ENCODE measurements around the gene IGFBP5.

Gene IGFBP5

DNA sequence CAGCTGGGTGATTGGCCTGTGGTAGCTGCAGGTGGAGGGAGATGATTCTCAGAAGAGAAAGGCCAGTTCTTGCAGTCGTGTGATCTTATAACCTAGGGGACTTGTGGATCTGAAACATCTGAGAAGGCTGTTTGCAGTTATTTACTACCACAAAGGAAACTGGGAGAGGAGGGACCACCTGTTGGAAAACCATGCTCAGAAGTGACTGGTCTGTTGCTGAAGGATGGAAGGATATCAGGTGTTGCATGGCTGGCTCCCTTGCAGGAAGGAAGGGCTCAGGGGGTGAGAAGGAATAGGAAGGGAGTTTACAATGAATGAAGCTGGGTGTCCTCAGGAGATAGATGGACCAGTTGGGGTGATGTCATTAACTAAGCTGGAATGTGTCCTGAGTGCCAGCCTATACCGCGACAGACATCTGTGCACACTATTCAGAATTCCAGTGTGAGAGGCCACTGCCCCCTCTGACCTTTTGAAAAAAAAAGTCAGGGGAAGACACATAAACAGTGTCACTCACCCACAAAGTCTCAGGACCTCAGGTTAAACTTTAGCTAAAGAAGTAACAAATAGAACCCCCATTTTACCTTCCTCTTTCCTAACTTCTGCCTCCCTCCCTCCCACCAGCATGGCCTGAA is 44.6 kb downstream of the IGFBP5 start:
- DNase-seq = no peak
- Histone ChIP-seq H3K36me3 (ENCODE audit: control insufficient read depth, insufficient read depth, low read length) (no peaks in the 10 kb centered on the region), H3K27ac (ENCODE audit: insufficient read depth, low read length, poor library complexity, severe bottlenecking) (no peak overlapping the region), H3K9me3 (ENCODE audit: control insufficient read depth, low read length) (no peaks in the 10 kb centered on the region), H3K27me3 (replicated peaks; ENCODE audit: control insufficient read depth, insufficient read depth, low read length, poor library complexity, severe bottlenecking) (no peaks in the 10 kb centered on the region), H3K4me1 (ENCODE audit: control insufficient read depth, insufficient read depth, low read length, poor library complexity, severe bottlenecking) (no peaks in the 10 kb centered on the region), H3K4me3 (ENCODE audit: insufficient read depth, low read depth, low read length, poor library complexity, severe bottlenecking) (no peak overlapping the region)

- Histone ChIP-seq H3K4me1 (ENCODE audit: control insufficient read depth, insufficient read depth, low read length, poor library complexity, severe bottlenecking) (no peaks in the 10 kb centered on the region), H3K36me3 (ENCODE audit: control insufficient read depth, insufficient read depth, low read length) (no peaks in the 10 kb centered on the region), H3K27me3 (replicated peaks; ENCODE audit: control insufficient read depth, insufficient read depth, low read length, poor library complexity, severe bottlenecking) (no peaks in the 10 kb centered on the region), H3K27ac (ENCODE audit: insufficient read depth, low read length, poor library complexity, severe bottlenecking) (no peak overlapping the region), H3K4me3 (ENCODE audit: insufficient read depth, low read depth, low read length, poor library complexity, severe bottlenecking) (no peak overlapping the region), H3K9me3 (ENCODE audit: control insufficient read depth, low read length) (no peaks in the 10 kb centered on the region)
- DNase-seq = no peak
Observed at GRCh38 chr2:216649574-216649973, 45.8 kb downstream of the IGFBP5 start.

GRCh38 chr2:216648105-216648504 is 47.2 kb downstream of the IGFBP5 start:
- no peak overlapping the region for H3K27ac ChIP-seq (ENCODE audit: insufficient read depth, low read length, poor library complexity, severe bottlenecking)

GRCh38 chr2:216646116-216646515 is 49.2 kb downstream of the IGFBP5 start:
- Histone ChIP-seq H3K4me1 (ENCODE audit: control insufficient read depth, insufficient read depth, low read length, poor library complexity, severe bottlenecking) (no peaks in the 10 kb centered on the region), H3K36me3 (ENCODE audit: control insufficient read depth, insufficient read depth, low read length) (no peaks in the 10 kb centered on the region), H3K27ac (ENCODE audit: insufficient read depth, low read length, poor library complexity, severe bottlenecking) (no peak overlapping the region), H3K9me3 (ENCODE audit: control insufficient read depth, low read length) (no peaks in the 10 kb centered on the region), H3K27me3 (replicated peaks; ENCODE audit: control insufficient read depth, insufficient read depth, low read length, poor library complexity, severe bottlenecking) (no peaks in the 10 kb centered on the region), H3K4me3 (ENCODE audit: insufficient read depth, low read depth, low read length, poor library complexity, severe bottlenecking) (no peak overlapping the region)
- no peak for DNase-seq

More at GRCh38 chr2:216648105-216648504, 47.2 kb downstream of the IGFBP5 start:
- no peak for DNase-seq
- Histone ChIP-seq H3K36me3 (ENCODE audit: control insufficient read depth, insufficient read depth, low read length) (no peaks in the 10 kb centered on the region), H3K27me3 (replicated peaks; ENCODE audit: control insufficient read depth, insufficient read depth, low read length, poor library complexity, severe bottlenecking) (no peaks in the 10 kb centered on the region), H3K4me3 (ENCODE audit: insufficient read depth, low read depth, low read length, poor library complexity, severe bottlenecking) (no peak overlapping the region), H3K4me1 (ENCODE audit: control insufficient read depth, insufficient read depth, low read length, poor library complexity, severe bottlenecking) (no peaks in the 10 kb centered on the region), H3K9me3 (ENCODE audit: control insufficient read depth, low read length) (no peaks in the 10 kb centered on the region)

GRCh38 chr2:216645636-216645950 is 49.8 kb downstream of the IGFBP5 start:
- Histone ChIP-seq H3K4me1 (ENCODE audit: control insufficient read depth, insufficient read depth, low read length, poor library complexity, severe bottlenecking) (no peaks in the 10 kb centered on the region), H3K27me3 (replicated peaks; ENCODE audit: control insufficient read depth, insufficient read depth, low read length, poor library complexity, severe bottlenecking) (no peaks in the 10 kb centered on the region), H3K4me3 (ENCODE audit: insufficient read depth, low read depth, low read length, poor library complexity, severe bottlenecking) (no peak overlapping the region), H3K27ac (ENCODE audit: insufficient read depth, low read length, poor library complexity, severe bottlenecking) (no peak overlapping the region), H3K9me3 (ENCODE audit: control insufficient read depth, low read length) (no peaks in the 10 kb centered on the region), H3K36me3 (ENCODE audit: control insufficient read depth, insufficient read depth, low read length) (no peaks in the 10 kb centered on the region)
- DNase-seq = no peak

DNA sequence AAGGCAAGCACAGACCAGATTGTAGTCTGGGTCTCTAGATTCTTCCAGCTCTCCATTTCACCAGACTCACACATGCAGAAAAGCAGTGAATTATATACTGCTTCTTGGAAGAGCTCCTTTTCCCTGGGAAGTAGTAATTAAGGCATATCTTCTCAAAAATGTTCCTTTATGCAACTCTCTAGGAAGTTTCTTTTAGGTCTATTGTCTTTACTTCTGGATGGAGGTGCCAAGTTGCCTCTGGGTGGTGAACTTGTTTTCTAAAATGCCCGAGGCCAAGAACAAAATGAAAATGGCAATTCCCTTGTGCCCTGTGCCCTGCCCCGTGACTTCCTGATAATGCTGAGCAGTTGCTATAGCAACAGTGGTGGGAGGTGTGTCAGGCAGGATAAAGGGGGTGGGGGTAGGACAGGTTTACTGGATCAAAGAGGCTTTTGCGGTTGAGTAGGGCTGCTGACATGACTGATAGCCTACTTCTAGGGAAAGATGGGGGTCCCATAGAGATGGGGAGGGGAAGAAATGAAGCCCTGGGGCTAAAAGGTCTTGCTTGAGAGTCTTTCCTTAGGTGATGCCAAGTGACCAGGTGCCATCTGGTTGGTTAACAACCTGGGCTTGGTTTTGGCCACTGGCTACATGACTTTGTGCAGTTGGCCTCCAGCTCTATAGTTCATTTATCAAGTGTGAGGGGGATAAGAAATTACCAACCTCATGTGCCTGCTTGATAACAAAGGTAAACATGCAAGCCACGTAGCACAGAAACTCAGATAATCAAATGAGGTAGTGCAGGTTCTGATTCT is 50.3 kb downstream of the IGFBP5 start:
- H3K4me1 ChIP-seq (ENCODE audit: control insufficient read depth, insufficient read depth, low read length, poor library complexity, severe bottlenecking) = no peaks in the 10 kb centered on the region
- no peaks in the 10 kb centered on the region for H3K9me3 ChIP-seq (ENCODE audit: control insufficient read depth, low read length)
- no peak for DNase-seq
- H3K36me3 ChIP-seq (ENCODE audit: control insufficient read depth, insufficient read depth, low read length) = no peaks in the 10 kb centered on the region
- no peak overlapping the region for H3K27ac ChIP-seq (ENCODE audit: insufficient read depth, low read length, poor library complexity, severe bottlenecking)
- H3K4me3 ChIP-seq (ENCODE audit: insufficient read depth, low read depth, low read length, poor library complexity, severe bottlenecking) = no peak overlapping the region
- no peaks in the 10 kb centered on the region for H3K27me3 ChIP-seq (replicated peaks; ENCODE audit: control insufficient read depth, insufficient read depth, low read length, poor library complexity, severe bottlenecking)

DNA sequence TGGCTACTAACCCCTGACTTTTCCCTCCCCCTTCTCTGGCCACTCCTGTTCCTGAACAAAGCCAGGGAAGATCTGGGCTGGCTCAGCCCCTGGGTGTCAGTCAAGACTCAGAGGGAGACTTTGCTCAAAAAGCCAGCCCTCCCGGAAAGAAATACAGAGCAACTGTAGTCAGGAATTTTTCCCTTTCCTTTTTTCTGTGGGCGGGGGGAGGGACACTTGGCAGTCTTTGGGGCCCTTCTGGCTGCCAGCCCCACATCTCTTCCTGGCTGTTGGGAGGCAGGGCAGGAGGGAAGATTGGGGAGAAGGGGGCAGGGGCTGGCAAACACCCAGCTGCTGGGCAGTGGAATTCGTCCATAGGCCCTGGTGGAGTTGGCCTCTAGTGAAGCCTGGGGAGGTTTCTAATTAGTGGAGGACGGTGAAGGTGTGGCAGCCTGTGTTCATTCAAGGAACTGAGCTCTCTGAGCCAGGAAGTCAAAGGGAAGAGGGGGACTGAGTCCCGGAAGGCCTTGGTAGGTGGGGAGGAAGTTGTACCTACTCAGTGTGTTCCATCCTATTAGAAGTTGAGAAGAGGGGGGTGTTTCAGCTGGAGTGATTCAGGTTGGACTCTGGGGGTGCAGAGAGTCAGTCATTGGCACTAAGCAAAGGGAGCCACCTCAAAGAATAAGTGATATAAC is 51.2 kb downstream of the IGFBP5 start:
- no peaks in the 10 kb centered on the region for H3K36me3 ChIP-seq (ENCODE audit: control insufficient read depth, insufficient read depth, low read length)
- H3K4me1 ChIP-seq (ENCODE audit: control insufficient read depth, insufficient read depth, low read length, poor library complexity, severe bottlenecking) = no peaks in the 10 kb centered on the region
- no peak for DNase-seq
- no peaks in the 10 kb centered on the region for H3K9me3 ChIP-seq (ENCODE audit: control insufficient read depth, low read length)
- H3K27me3 ChIP-seq (replicated peaks; ENCODE audit: control insufficient read depth, insufficient read depth, low read length, poor library complexity, severe bottlenecking) = no peaks in the 10 kb centered on the region
- H3K27ac ChIP-seq (ENCODE audit: insufficient read depth, low read length, poor library complexity, severe bottlenecking) = no peak overlapping the region
- H3K4me3 ChIP-seq (ENCODE audit: insufficient read depth, low read depth, low read length, poor library complexity, severe bottlenecking) = no peak overlapping the region

GRCh38 chr2:216637472-216637871 is 57.9 kb downstream of the IGFBP5 start:
- DNase-seq = no peak
- H3K27me3 ChIP-seq (replicated peaks; ENCODE audit: control insufficient read depth, insufficient read depth, low read length, poor library complexity, severe bottlenecking) = peaks cover 19% of the 10 kb centered on the region
- no peak overlapping the region for H3K4me3 ChIP-seq (ENCODE audit: insufficient read depth, low read depth, low read length, poor library complexity, severe bottlenecking)
- no peaks in the 10 kb centered on the region for H3K36me3 ChIP-seq (ENCODE audit: control insufficient read depth, insufficient read depth, low read length)
- no peak overlapping the region for H3K27ac ChIP-seq (ENCODE audit: insufficient read depth, low read length, poor library complexity, severe bottlenecking)
- H3K9me3 ChIP-seq (ENCODE audit: control insufficient read depth, low read length) = no peaks in the 10 kb centered on the region
- H3K4me1 ChIP-seq (ENCODE audit: control insufficient read depth, insufficient read depth, low read length, poor library complexity, severe bottlenecking) = peaks cover 9% of the 10 kb centered on the region

GRCh38 chr2:216636551-216637450 is 58.5 kb downstream of the IGFBP5 start:
- Histone ChIP-seq H3K27ac (ENCODE audit: insufficient read depth, low read length, poor library complexity, severe bottlenecking) (no peak overlapping the region), H3K27me3 (replicated peaks; ENCODE audit: control insufficient read depth, insufficient read depth, low read length, poor library complexity, severe bottlenecking) (peaks cover 19% of the 10 kb centered on the region), H3K36me3 (ENCODE audit: control insufficient read depth, insufficient read depth, low read length) (no peaks in the 10 kb centered on the region), H3K9me3 (ENCODE audit: control insufficient read depth, low read length) (no peaks in the 10 kb centered on the region), H3K4me3 (ENCODE audit: insufficient read depth, low read depth, low read length, poor library complexity, severe bottlenecking) (no peak overlapping the region), H3K4me1 (ENCODE audit: control insufficient read depth, insufficient read depth, low read length, poor library complexity, severe bottlenecking) (peaks cover 9% of the 10 kb centered on the region)
- DNase-seq = no peak

Measured in effector memory CD4-positive, alpha-beta T cell (primary cell).